Skeletal muscle satellite cell (primary cell): ENCODE measurements around the gene SLC10A7.

Source experiments
- H3K27me3 ChIP-seq: 2 replicates; pipeline ENCODE4 v1.7.0; 2013; ENCODE audit warnings: low read length; ENCODE audit not compliant: control insufficient read depth, insufficient read depth
- H3K36me3 ChIP-seq: 2 replicates; pipeline ENCODE4 v1.7.0; 2013; ENCODE audit warnings: mild to moderate bottlenecking, control low read depth, low read length; ENCODE audit not compliant: insufficient read depth
- H3K4me1 ChIP-seq: 2 replicates; pipeline ENCODE4 v1.7.0; 2013; ENCODE audit warnings: low read length; ENCODE audit not compliant: control insufficient read depth, insufficient read depth
- H3K4me2 ChIP-seq: 2 replicates; pipeline ENCODE4 v1.7.0; 2013; ENCODE audit warnings: mild to moderate bottlenecking, low read length
- H3K4me3 ChIP-seq: 2 replicates; pipeline ENCODE4 v1.7.0; 2013; ENCODE audit warnings: low read length
- H3K9ac ChIP-seq: 2 replicates; pipeline ENCODE4 v1.7.0; 2013; ENCODE audit warnings: mild to moderate bottlenecking, low read depth, low read length, moderate library complexity
- H3K9me3 ChIP-seq: replicated peaks from 2 replicates; pipeline ENCODE4 v1.7.0; 2013; ENCODE audit warnings: mild to moderate bottlenecking, control low read depth, low read length

Gene SLC10A7

GRCh38 chr4:146252969-146253611 is 268.6 kb downstream of the SLC10A7 start:
- Histone ChIP-seq H3K36me3 (no peaks in the 10 kb centered on the region), H3K4me2 (no peak overlapping the region), H3K27me3 (no peaks in the 10 kb centered on the region)

GRCh38 chr4:146247356-146247755 is 274.4 kb downstream of the SLC10A7 start:
- no peak overlapping the region for H3K4me3 ChIP-seq
- H3K9me3 ChIP-seq = no peaks in the 10 kb centered on the region
- no peak overlapping the region for H3K4me2 ChIP-seq
- no peaks in the 10 kb centered on the region for H3K27me3 ChIP-seq
- no peaks in the 10 kb centered on the region for H3K36me3 ChIP-seq
- H3K4me1 ChIP-seq = peaks cover 7% of the 10 kb centered on the region
- H3K9ac ChIP-seq = no peak overlapping the region

More at GRCh38 chr4:146252969-146253611, 268.6 kb downstream of the SLC10A7 start:
- Histone ChIP-seq H3K9me3 (no peaks in the 10 kb centered on the region), H3K4me3 (no peak overlapping the region), H3K9ac (no peak overlapping the region), H3K4me1 (peaks cover 14% of the 10 kb centered on the region)

GRCh38 chr4:146246381-146246780 is 275.4 kb downstream of the SLC10A7 start:
- Histone ChIP-seq H3K9ac (no peak overlapping the region), H3K4me2 (no peak overlapping the region), H3K4me3 (no peak overlapping the region), H3K36me3 (no peaks in the 10 kb centered on the region), H3K9me3 (no peaks in the 10 kb centered on the region), H3K4me1 (peaks cover 15% of the 10 kb centered on the region), H3K27me3 (no peaks in the 10 kb centered on the region)

GRCh38 chr4:146245850-146246249 is 275.9 kb downstream of the SLC10A7 start:
- Histone ChIP-seq H3K4me1 (peaks cover 20% of the 10 kb centered on the region), H3K36me3 (no peaks in the 10 kb centered on the region), H3K4me2 (no peak overlapping the region), H3K4me3 (no peak overlapping the region), H3K9ac (no peak overlapping the region), H3K9me3 (no peaks in the 10 kb centered on the region), H3K27me3 (no peaks in the 10 kb centered on the region)

- Histone ChIP-seq H3K9me3 (no peaks in the 10 kb centered on the region), H3K36me3 (no peaks in the 10 kb centered on the region), H3K27me3 (no peaks in the 10 kb centered on the region), H3K4me2 (no peak overlapping the region), H3K4me3 (no peak overlapping the region), H3K4me1 (peaks cover 21% of the 10 kb centered on the region), H3K9ac (no peak overlapping the region)
Observed at GRCh38 chr4:146245246-146245645, 276.5 kb downstream of the SLC10A7 start.

- peaks cover 21% of the 10 kb centered on the region for H3K4me1 ChIP-seq
- no peaks in the 10 kb centered on the region for H3K36me3 ChIP-seq
- no peaks in the 10 kb centered on the region for H3K27me3 ChIP-seq
- H3K9ac ChIP-seq = no peak overlapping the region
- H3K9me3 ChIP-seq = no peaks in the 10 kb centered on the region
- H3K4me3 ChIP-seq = no peak overlapping the region
- no peak overlapping the region for H3K4me2 ChIP-seq
Observed at GRCh38 chr4:146244496-146244895, 277.2 kb downstream of the SLC10A7 start.

- no peaks in the 10 kb centered on the region for H3K9me3 ChIP-seq
- H3K4me1 ChIP-seq = peaks cover 21% of the 10 kb centered on the region
Observed at GRCh38 chr4:146243883-146244277, 277.9 kb downstream of the SLC10A7 start.

GRCh38 chr4:146243141-146243882 is 278.4 kb downstream of the SLC10A7 start:
- H3K9me3 ChIP-seq = no peaks in the 10 kb centered on the region
- no peaks in the 10 kb centered on the region for H3K36me3 ChIP-seq
- H3K9ac ChIP-seq = no peak overlapping the region
- H3K27me3 ChIP-seq = no peaks in the 10 kb centered on the region
- H3K4me3 ChIP-seq = no peak overlapping the region
- H3K4me1 ChIP-seq = peaks cover 21% of the 10 kb centered on the region
- no peak overlapping the region for H3K4me2 ChIP-seq

More at GRCh38 chr4:146243883-146244277, 277.9 kb downstream of the SLC10A7 start:
- Histone ChIP-seq H3K4me3 (no peak overlapping the region), H3K36me3 (no peaks in the 10 kb centered on the region), H3K4me2 (no peak overlapping the region), H3K9ac (no peak overlapping the region), H3K27me3 (no peaks in the 10 kb centered on the region)

- peaks cover 19% of the 10 kb centered on the region for H3K4me1 ChIP-seq
- H3K9ac ChIP-seq = no peak overlapping the region
- H3K4me2 ChIP-seq = no peak overlapping the region
- no peak overlapping the region for H3K4me3 ChIP-seq
- H3K9me3 ChIP-seq = no peaks in the 10 kb centered on the region
- no peaks in the 10 kb centered on the region for H3K27me3 ChIP-seq
- H3K36me3 ChIP-seq = no peaks in the 10 kb centered on the region
Observed at GRCh38 chr4:146238107-146238506, 283.6 kb downstream of the SLC10A7 start.

- Histone ChIP-seq H3K27me3 (no peaks in the 10 kb centered on the region), H3K4me1 (peaks cover 12% of the 10 kb centered on the region), H3K9me3 (no peaks in the 10 kb centered on the region)
Observed at GRCh38 chr4:146237092-146237491, 284.6 kb downstream of the SLC10A7 start.

GRCh38 chr4:146236216-146236615 is 285.5 kb downstream of the SLC10A7 start:
- no peaks in the 10 kb centered on the region for H3K27me3 ChIP-seq
- no peak overlapping the region for H3K4me2 ChIP-seq
- peaks cover 5% of the 10 kb centered on the region for H3K4me1 ChIP-seq
- H3K9me3 ChIP-seq = no peaks in the 10 kb centered on the region
- H3K4me3 ChIP-seq = no peak overlapping the region
- H3K36me3 ChIP-seq = no peaks in the 10 kb centered on the region
- no peak overlapping the region for H3K9ac ChIP-seq

More at GRCh38 chr4:146237092-146237491, 284.6 kb downstream of the SLC10A7 start:
- H3K36me3 ChIP-seq = no peaks in the 10 kb centered on the region
- H3K4me2 ChIP-seq = no peak overlapping the region
- H3K9ac ChIP-seq = no peak overlapping the region
- no peak overlapping the region for H3K4me3 ChIP-seq
